Adrenal gland (tissue), 12 donors: ENCODE measurements around the gene ELL2. TPM values are rescaled to one million over a fixed set of nuclear protein-coding genes. Genes with fewer than 3 reads are reported as not detected.

Source experiments
- DNase-seq, 7 donors: peaks; one replicate each; pipeline ENCODE4 v3.0.0-alpha.2; 2019 to 2020
- H3K27ac ChIP-seq, 5 donors: fragments of 200-600 bp; sonication (generic) in 4 of 5; 1 replicate in 3 of 5; 2 replicates in 2 of 5; pipeline versions ENCODE4 v1.5.1 to v1.8.0; 2016 to 2020; ENCODE audit warnings: mild to moderate bottlenecking in 1 of 5
- H3K27me3 ChIP-seq: fragments of 200-600 bp; 2 replicates; pipeline ENCODE4 v1.8.0; 2021
- H3K36me3 ChIP-seq, 2 donors: fragments of 200-600 bp; replicated peaks in 1 of 2; 1 replicate in 1 of 2; 2 replicates in 1 of 2; pipeline versions ENCODE4 v1.5.1 to v1.8.0; 2018 to 2022
- H3K4me1 ChIP-seq, 2 donors: fragments of 200-600 bp; replicated peaks in 1 of 2; 1 replicate in 1 of 2; 2 replicates in 1 of 2; pipeline versions ENCODE4 v1.5.1 to v1.8.0; 2018 to 2021
- H3K4me3 ChIP-seq, 4 donors: fragments of 200-600 bp; sonication (generic) in 3 of 4; one replicate each; pipeline ENCODE4 v1.5.1; 2016 to 2018
- H3K9me3 ChIP-seq, 3 donors: fragments of 200-600 bp; sonication (generic) in 1 of 3; replicated peaks in 1 of 3; 1 replicate in 2 of 3; 2 replicates in 1 of 3; pipeline versions ENCODE4 v1.5.1 to v1.8.0; 2016 to 2021
- CTCF ChIP-seq, 6 experiments: fragments of 450-650 bp in 4 of 6; fragments of 200-600 bp in 2 of 6; sonication (generic) in 1 of 6; IDR thresholded peaks; 1 replicate in 5 of 6; 2 replicates in 1 of 6; pipeline versions ENCODE4 v1.5.1 to v1.8.0; 2016 to 2021; ENCODE audit warnings: antibody characterized with exemption in 6 of 6, mild to moderate bottlenecking in 2 of 6, moderate library complexity in 1 of 6
- POLR2A ChIP-seq, 2 donors: fragments of 450-650 bp; IDR thresholded peaks; one replicate each; pipeline ENCODE4 v1.6.1; 2017; ENCODE audit warnings: antibody characterized with exemption in 2 of 2, mild to moderate bottlenecking in 2 of 2, moderate library complexity in 1 of 2
- whole genome bisulfite sequencing, 4 donors: extraction: QIAGEN DNeasy Blood & Tissue Kit in 2 of 4; methylation state at CpG; one replicate each; pipeline versions ENCODE4 v1.1.5 to v1.1.7; 2013 to 2017; 5-methylcytosine and 5-hydroxymethylcytosine counted together
- intact Hi-C, 2 donors: fragments of 100-400 bp; cut with DNase I; formaldehyde crosslinking; loops; one replicate each; pipeline versions ENCODE4 v1.14.1 to v1.15.0; 2022 to 2023
- polyA plus RNA-seq, 3 donors: library from polyadenylated mRNA; stranded (reverse); fragments of 200-250 nt in 2 of 3; fragments of 350-450 nt in 1 of 3; fragmentation: Illumina TruSeq in 1 of 3; extraction: RNeasy Lipid Tissue Mini Kit (QIAGEN cat#74804) in 1 of 3; gene quantifications; one replicate each; pipeline ENCODE4 v1.2.3, GENCODE V29; 2013 to 2014
- total RNA-seq, 9 donors: library from RNA; depleted of rRNA in 4 of 9; stranded (reverse); fragments of >200 nt in 4 of 9; fragments of 120-200 nt in 1 of 9; fragmentation: NEBNext Ultra II Directional in 1 of 9; extraction: Animal tissue kit (Norgen Biotek cat#: 25700) in 1 of 9; gene quantifications; one replicate each; pipeline versions ENCODE4 v1.1.0 to v1.2.4, GENCODE V29; 2013 to 2023
- donor health status: healthy with polysubstance abuse.
- donor health status: Bipolar disorder and iron deficiency.
- donor health status: DM: yes; HTN: yes; CAD: no.
- donor health status: DM: no; HTN: no; CAD: no.
- donor health status: DM: no; HTN: no; CAD: no.
- donor health status: DM: yes; HTN: yes; CAD: no.

ELL2 gene
- total and polyA plus RNA-seq, 12 donors = 3.4 to 27.5 (median 14.5) TPM

DNA sequence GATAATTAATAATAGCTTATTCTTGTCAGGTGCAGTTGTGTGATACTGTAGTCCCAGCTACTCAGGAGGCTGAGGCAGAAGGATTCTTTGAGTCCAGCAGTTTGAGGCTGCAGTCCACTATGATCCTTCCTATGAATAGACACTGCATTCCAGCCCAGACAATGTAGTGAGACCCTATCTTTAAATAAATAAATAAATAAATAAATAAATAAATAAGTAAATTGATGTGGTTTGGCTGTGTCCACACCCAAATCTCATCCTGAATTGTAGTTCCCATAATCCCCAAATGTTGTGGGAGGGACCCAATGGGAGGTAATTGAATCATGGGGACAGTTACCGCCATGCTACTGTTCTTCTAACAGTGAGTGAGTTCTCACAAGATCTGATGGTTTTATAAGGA lies 5.6 kb upstream of the ELL2 start:
- H3K4me1 ChIP-seq = peaks cover 0 to 6% of the 10 kb centered on the region in 2 donors
- intact Hi-C loops = loop anchor here in 1 of 2 donors (10.0 kb wide), 1 partner anchor 368 kb away; no protein-coding TSS in a partner anchor
- no peaks in the 10 kb centered on the region for H3K27me3 ChIP-seq
- DNase-seq = no peak
- H3K36me3 ChIP-seq = no peaks in the 10 kb centered on the region
- no peak overlapping the region for H3K27ac ChIP-seq
- no peak overlapping the region for H3K4me3 ChIP-seq
- no peaks in the 10 kb centered on the region for H3K9me3 ChIP-seq
- TF ChIP-seq POLR2A (IDR thresholded peaks at IDR 0.05) = no peak
- TF ChIP-seq CTCF (IDR thresholded peaks at IDR 0.05) = no peak
- 96 to 100% (median 100%) methylated on average over 1 of the region's 1 CpG for WGBS, 4 donors

DNA sequence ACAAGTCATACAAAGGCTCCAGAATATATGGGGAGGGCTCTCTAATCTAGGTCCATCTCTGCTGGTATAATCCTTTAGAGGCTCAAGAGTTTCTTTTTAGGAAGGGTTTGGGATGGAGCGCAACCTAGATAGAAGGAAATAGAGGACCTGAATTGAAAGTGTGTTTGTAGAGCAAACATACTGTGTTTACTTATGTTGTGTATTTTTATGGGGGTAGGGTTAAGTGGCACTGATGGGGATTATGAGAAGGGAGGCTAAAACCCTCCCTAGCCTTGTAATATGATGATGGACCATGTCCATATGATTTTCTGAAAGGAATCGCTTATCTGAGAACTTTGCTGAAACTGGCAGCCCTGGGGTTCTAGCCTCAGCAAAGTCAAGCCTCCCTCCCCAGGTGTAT lies 4.4 kb upstream of the ELL2 start:
- intact Hi-C loops = loop anchor here in 1 of 2 donors (10.0 kb wide), 1 partner anchor 369 kb away; no protein-coding TSS in a partner anchor
- DNase-seq = no peak
- H3K27me3 ChIP-seq = no peaks in the 10 kb centered on the region
- H3K36me3 ChIP-seq = no peaks in the 10 kb centered on the region
- H3K27ac ChIP-seq = no peak overlapping the region
- 90 to 99% (median 98%) methylated on average over 2 of the region's 2 CpGs for WGBS, 4 donors
- H3K4me1 ChIP-seq = peaks cover 0 to 8% of the 10 kb centered on the region in 2 donors
- H3K9me3 ChIP-seq = no peaks in the 10 kb centered on the region
- H3K4me3 ChIP-seq = no peak overlapping the region
- no peak for TF ChIP-seq CTCF (IDR thresholded peaks at IDR 0.05)
- no peak for TF ChIP-seq POLR2A (IDR thresholded peaks at IDR 0.05)

DNA sequence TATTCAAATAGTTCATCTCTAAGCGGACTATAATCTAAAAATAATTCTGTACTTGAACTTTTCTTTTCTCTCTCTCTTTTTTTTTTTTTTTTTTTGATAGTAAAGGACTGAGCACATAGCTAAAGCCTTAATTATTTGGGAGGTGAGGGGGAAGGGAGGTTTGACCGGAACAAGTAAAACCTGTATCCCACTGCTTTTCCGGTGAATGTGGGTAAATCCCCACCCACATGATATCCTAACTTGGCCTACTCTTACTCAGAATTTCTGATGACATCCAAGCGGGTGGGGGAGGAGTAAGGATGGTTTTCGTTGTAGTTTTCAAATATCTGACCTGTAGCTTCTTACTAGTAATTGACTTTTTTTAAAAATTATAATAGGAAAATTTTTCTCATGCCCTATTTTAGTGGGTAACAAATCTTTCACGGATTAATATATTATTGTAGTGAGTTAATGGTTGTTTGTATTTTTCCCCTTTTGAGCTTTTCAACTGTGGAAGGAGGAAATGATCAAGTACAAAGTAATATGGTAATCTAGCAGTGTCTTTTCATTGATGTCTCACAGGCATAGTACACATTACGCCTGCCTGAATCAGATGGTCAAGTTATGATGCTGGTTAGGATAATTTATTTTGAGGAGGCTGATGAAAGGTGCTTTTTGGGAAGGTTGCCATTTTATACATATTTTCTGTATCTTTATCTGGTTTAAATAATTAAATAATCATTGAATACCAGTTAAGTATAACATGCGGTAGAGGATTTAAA lies 2.2 kb upstream of the ELL2 start:
- no peaks in the 10 kb centered on the region for H3K36me3 ChIP-seq
- no peak for DNase-seq
- no peak overlapping the region for H3K4me3 ChIP-seq
- TF ChIP-seq POLR2A (IDR thresholded peaks at IDR 0.05) = no peak
- no peak for TF ChIP-seq CTCF (IDR thresholded peaks at IDR 0.05)
- H3K9me3 ChIP-seq = no peaks in the 10 kb centered on the region
- intact Hi-C loops = loop anchor here in 1 of 2 donors (10.0 kb wide), 1 partner anchor 371 kb away; no protein-coding TSS in a partner anchor
- peaks cover 0 to 19% of the 10 kb centered on the region in 2 donors for H3K4me1 ChIP-seq
- no peak overlapping the region for H3K27ac ChIP-seq
- no peaks in the 10 kb centered on the region for H3K27me3 ChIP-seq
- WGBS, 4 donors = 76 to 82% (median 79%) methylated on average over 8 of the region's 8 CpGs

DNA sequence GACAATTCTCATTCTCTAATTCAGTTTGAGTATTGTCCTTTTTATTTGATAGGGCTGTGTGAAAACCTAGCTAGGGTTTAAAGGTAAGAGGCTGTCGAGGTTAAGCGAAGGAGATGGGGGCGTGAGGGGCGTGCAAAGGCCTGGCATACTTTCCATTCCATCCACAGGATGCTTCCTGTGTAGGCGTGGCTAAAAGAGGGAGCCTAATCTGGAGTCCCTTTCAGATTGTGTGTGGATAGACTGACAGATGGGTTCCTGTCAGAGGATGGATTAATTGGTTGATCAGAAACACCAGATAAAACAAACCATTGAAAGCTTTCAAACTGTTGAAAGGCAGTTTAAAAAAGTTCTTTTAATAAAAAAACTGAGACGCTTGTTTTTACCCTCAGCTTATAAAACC lies 1.1 kb upstream of the ELL2 start:
- Histone ChIP-seq H3K36me3 (no peaks in the 10 kb centered on the region), H3K4me3 (peak overlapping the region in 1 of 4 donors; percentile 80), H3K9me3 (no peaks in the 10 kb centered on the region), H3K27me3 (no peaks in the 10 kb centered on the region), H3K27ac (peak overlapping the region in 4 of 5 donors; percentile 64 to 99 (median 95)), H3K4me1 (peaks cover 0 to 30% of the 10 kb centered on the region in 2 donors)
- DNase-seq = peak in 1 of 7 donors; percentile 57
- TF ChIP-seq CTCF (IDR thresholded peaks at IDR 0.05) (no peak), POLR2A (IDR thresholded peaks at IDR 0.05) (no peak)
- intact Hi-C loops = loop anchor here in 1 of 2 donors (10.0 kb wide), 1 partner anchor 372 kb away; no protein-coding TSS in a partner anchor
- whole genome bisulfite sequencing, 4 donors = 70 to 78% (median 74%) methylated on average over 6 of the region's 6 CpGs
